Colonic mucosa (tissue), 4 donors: Measurements from ENCODE around the gene NEMP1. TPM values are rescaled to one million over a fixed set of nuclear protein-coding genes. Genes with fewer than 3 reads are reported as not detected.

ENCODE experiments used
- DNase-seq: peaks from one replicate; pipeline ENCODE4 v3.0.0-alpha.2; 2020
- H3K27ac ChIP-seq: fragments of 200-600 bp; one replicate; pipeline ENCODE4 v1.8.0; 2021
- H3K27me3 ChIP-seq: fragments of 200-600 bp; one replicate; pipeline ENCODE4 v1.8.0; 2021
- H3K36me3 ChIP-seq: fragments of 200-600 bp; one replicate; pipeline ENCODE4 v1.8.0; 2021
- H3K4me1 ChIP-seq: fragments of 200-600 bp; one replicate; pipeline ENCODE4 v1.8.0; 2021; ENCODE audit warnings: mild to moderate bottlenecking
- H3K4me3 ChIP-seq: fragments of 200-600 bp; one replicate; pipeline ENCODE4 v1.8.0; 2021
- H3K9ac ChIP-seq, 2 donors: one replicate each; pipeline ENCODE4 v1.7.0; 2013; ENCODE audit warnings: control low read depth in 2 of 2, low read depth in 2 of 2, low read length in 2 of 2
- H3K9me3 ChIP-seq: fragments of 200-600 bp; one replicate; pipeline ENCODE4 v1.8.0; 2021
- intact Hi-C: fragments of 100-400 bp; cut with DNase I; formaldehyde crosslinking; loops from one replicate; pipeline ENCODE4 v1.14.1; 2022
- total RNA-seq, 2 donors: library from RNA; stranded (reverse); fragmentation: NEBNext Ultra II Directional in 1 of 2; extraction: Animal tissue kit (Norgen Biotek cat#: 25700) in 1 of 2; gene quantifications; one replicate each; pipeline ENCODE4 v1.2.1, GENCODE V29; 2021
- TF ChIP-seq, protein P1 (sequence below): fragments of 200-600 bp; IDR thresholded peaks from one replicate; pipeline ENCODE4 v1.8.0; 2022; ENCODE audit warnings: antibody characterized with exemption, mild to moderate bottlenecking
- donor health status: healthy.
- donor health status: DM: no; HTN: no; CAD: no.
- donor health status: DM: no; HTN: no; CAD: no.

The NEMP1 gene
- total RNA-seq, 2 donors from 2014 or later: 7.3 to 21.1 TPM

DNA sequence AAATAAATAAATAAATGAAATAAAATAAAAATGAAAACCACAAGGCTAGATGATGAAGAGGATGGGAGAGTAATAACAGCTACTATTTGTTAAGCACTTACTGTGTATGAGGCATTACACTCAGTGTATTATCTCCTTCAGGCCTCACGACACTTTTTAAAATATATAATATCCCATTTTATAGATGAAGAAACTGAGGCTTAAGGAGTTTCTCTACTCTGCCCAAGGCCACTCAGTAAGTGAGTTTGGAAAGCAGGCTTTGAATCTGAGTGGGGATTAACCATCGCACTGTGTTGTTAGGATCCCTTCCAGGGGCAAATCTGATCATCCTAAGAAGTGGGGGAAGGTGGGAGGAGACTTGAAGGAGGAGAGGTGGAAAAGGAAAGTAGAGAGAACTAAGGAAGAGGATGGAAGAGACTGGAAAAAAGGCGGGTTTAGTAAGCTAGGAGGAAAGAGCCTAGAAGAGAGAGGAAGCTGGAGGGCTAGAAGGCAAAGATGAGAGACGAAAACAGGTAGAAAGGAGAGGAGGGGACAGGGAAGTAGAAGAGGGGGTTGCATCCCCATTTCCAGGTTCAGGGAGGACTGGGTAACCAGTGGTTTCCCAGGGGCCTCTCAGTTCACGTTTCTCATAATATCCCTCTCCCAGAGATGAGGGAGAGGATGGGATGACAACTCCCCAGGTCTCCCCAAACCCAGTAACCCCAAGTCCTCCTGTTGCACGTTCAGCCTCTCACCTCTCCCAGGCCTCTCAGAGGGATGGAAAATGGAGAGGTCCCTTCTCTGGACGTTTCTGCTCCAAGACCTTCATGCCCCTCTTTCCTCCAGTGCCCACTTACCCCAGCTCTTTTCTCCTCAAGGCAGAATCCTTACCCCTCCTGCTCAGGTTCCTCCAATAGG, 30.9 kb upstream of the NEMP1 start:
- H3K9me3 ChIP-seq: no peaks in the 10 kb centered on the region
- intact Hi-C loops: loop anchor here (10.0 kb wide), 1 partner anchor 275 kb away; no protein-coding TSS in a partner anchor
- H3K9ac ChIP-seq: peak overlapping the region; percentile 97 to 100
- H3K36me3 ChIP-seq: peaks cover 18% of the 10 kb centered on the region
- H3K27ac ChIP-seq: peak overlapping the region; percentile 99
- peak; percentile 17 for DNase-seq
- H3K27me3 ChIP-seq: no peaks in the 10 kb centered on the region
- TF ChIP-seq, protein P1, sequence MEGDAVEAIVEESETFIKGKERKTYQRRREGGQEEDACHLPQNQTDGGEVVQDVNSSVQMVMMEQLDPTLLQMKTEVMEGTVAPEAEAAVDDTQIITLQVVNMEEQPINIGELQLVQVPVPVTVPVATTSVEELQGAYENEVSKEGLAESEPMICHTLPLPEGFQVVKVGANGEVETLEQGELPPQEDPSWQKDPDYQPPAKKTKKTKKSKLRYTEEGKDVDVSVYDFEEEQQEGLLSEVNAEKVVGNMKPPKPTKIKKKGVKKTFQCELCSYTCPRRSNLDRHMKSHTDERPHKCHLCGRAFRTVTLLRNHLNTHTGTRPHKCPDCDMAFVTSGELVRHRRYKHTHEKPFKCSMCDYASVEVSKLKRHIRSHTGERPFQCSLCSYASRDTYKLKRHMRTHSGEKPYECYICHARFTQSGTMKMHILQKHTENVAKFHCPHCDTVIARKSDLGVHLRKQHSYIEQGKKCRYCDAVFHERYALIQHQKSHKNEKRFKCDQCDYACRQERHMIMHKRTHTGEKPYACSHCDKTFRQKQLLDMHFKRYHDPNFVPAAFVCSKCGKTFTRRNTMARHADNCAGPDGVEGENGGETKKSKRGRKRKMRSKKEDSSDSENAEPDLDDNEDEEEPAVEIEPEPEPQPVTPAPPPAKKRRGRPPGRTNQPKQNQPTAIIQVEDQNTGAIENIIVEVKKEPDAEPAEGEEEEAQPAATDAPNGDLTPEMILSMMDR: no peak
- H3K4me3 ChIP-seq: peak overlapping the region; percentile 65
- H3K4me1 ChIP-seq: peaks cover 12% of the 10 kb centered on the region

DNA sequence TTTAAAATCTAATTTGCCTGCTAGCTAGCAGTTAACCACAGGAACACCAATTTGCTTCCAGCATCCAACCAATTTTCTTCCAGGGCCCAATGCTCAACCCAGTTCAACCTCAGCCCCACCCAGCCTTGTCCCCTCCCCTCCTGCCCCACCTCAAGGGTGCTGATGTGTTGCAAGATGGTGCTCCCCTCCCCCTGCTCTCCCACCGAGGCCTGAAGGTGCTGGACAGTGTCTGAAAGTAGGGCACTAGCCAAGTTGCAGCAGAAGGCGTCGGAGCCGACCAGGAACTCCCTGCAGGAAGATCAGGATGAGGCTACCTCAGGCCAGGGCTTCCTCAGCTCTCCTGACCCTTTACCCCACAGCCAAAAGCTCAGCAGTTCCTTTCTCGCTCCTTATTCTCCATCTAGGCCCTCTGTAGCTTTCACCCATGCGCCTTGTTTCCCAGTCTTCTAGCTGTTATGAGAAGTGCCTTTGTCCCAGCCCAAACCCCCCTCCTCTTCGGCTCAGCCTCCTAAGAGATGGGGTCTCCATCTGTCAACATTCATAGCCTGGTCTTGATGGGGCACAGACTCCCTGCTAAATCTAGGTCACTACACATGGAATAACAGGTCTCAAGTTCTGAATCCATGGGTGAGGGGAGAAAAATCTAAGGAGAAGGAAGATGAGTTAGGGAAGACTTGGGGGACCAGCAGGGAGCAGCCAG, 29.0 kb upstream of the NEMP1 start:
- Histone ChIP-seq H3K36me3 (peaks cover 22% of the 10 kb centered on the region), H3K4me3 (no peak overlapping the region), H3K27me3 (no peaks in the 10 kb centered on the region), H3K9ac (no peak overlapping the region), H3K9me3 (no peaks in the 10 kb centered on the region), H3K27ac (no peak overlapping the region), H3K4me1 (peaks cover 11% of the 10 kb centered on the region)
- intact Hi-C loops: no loop called here
- DNase-seq: peak; percentile 23
- TF ChIP-seq, protein P1: no peak

DNA sequence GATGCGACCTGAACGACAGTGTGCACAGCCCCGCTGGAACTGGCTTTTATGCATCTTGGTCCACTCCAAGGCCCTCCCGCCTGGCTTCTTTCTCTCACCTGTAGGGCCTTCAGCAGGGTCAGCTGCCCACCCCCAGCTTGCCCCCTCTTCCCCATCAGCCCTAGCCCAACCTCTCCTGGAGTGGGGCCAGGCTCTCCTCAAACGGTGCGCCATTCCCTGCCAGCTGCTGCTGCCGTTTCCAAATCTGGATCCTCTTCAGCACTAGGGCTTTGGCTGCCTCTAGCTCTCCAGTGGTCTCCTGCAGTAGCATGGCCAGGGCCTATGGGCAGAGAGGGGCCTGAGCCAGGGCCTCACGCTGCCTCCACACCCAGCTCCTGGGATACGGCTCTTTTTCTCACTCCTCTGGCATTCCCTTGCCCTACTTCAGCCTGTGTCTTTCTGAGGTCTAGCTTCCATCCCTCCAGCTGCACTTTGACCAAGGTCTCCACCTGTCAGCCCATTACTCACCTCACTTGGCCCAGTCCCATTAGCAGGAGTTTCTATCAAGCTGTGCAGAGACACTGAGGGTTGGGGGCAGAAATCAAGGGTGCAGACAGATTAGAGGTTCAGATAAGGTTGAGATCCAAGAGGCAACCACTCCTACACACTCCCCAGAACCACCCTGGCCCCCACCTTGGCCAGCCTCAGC, 27.6 kb upstream of the NEMP1 start:
- Histone ChIP-seq H3K27ac (no peak overlapping the region), H3K4me1 (peaks cover 11% of the 10 kb centered on the region), H3K4me3 (no peak overlapping the region), H3K9ac (no peak overlapping the region), H3K27me3 (no peaks in the 10 kb centered on the region), H3K9me3 (no peaks in the 10 kb centered on the region), H3K36me3 (peaks cover 22% of the 10 kb centered on the region)
- TF ChIP-seq, protein P1: no peak
- no peak for DNase-seq
- intact Hi-C loops: no loop called here

DNA sequence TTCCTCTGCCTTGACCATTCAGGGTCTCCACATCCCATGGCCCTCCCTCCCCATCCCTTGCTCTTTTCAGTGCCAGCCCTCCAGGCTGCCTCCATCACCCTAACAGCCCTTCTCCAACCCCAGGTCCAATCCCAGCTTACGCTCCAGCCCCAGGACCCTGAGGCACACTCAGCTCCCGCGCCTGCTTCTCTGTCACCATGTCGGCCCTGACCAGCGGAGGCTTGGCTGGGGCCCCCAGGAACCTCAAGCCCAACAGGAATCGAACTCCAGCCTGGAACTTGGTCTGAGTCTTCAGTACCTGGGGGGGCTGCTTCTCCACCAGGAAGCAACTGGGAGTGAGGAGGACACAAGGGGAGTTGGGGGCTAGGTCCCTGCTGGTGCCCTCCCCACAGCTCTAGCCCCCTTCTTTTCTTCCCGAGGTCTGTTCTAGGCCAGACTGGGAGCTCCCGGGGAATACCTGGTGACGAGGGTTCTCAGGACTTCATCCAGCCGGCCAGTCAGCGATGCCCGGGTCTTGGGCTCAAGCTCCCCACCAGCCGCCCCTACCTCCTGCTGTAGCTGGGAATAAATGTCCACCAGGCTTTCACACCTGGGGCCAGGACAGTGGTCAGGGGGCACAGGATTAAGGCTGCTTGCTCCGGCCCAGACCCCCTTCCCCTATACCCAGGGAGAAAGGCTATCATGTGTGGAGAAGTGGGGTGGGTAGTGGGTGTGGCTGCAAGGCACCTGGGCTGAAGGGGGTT, 26.6 kb upstream of the NEMP1 start:
- intact Hi-C loops: no loop called here
- TF ChIP-seq, protein P1: no peak
- no peak for DNase-seq
- no peak overlapping the region for H3K4me3 ChIP-seq
- no peaks in the 10 kb centered on the region for H3K9me3 ChIP-seq
- peaks cover 11% of the 10 kb centered on the region for H3K4me1 ChIP-seq
- H3K27me3 ChIP-seq: no peaks in the 10 kb centered on the region
- peaks cover 22% of the 10 kb centered on the region for H3K36me3 ChIP-seq
- H3K9ac ChIP-seq: no peak overlapping the region
- no peak overlapping the region for H3K27ac ChIP-seq
